Activated B cell treated with CpG ODN at 0.5 μM for 24 hours (primary cell): ENCODE data around the gene DBF4. TPM values are rescaled to one million over a fixed set of nuclear protein-coding genes. Genes with fewer than 3 reads are reported as not detected.

ENCODE experiments used
- ATAC-seq: fragments of 200-7000 bp; cut with Tn5 transposase; one replicate; pipeline ENCODE4 v1.10.0; 2021; ENCODE audit warnings: low read depth, mild to moderate bottlenecking, moderate library complexity
- CTCF ChIA-PET: fragments of 350-600 bp; sonication (Branson Sonifier 250); formaldehyde crosslinking; loops from one replicate; lab custom pipeline; 2021; ENCODE audit warnings: antibody characterized with exemption; lab: Charles Lee
- POLR2A ChIA-PET: fragments of 350-600 bp; sonication (Branson Sonifier 250); formaldehyde crosslinking; loops from one replicate; lab custom pipeline; 2021; ENCODE audit warnings: antibody characterized with exemption; lab: Charles Lee
- DNase-seq: peaks from one replicate; pipeline ENCODE4 v3.0.0; 2022
- H3K27ac Mint-ChIP-seq: one replicate; pipeline ENCODE4 v1.8.0; 2020; ENCODE audit warnings: mixed read lengths
- H3K27me3 Mint-ChIP-seq: one replicate; pipeline ENCODE4 v1.8.0; 2021; ENCODE audit warnings: mixed read lengths
- H3K36me3 Mint-ChIP-seq: one replicate; pipeline ENCODE4 v1.8.0; 2021; ENCODE audit warnings: low read depth, mixed read lengths
- H3K4me1 Mint-ChIP-seq: one replicate; pipeline ENCODE4 v1.8.0; 2021; ENCODE audit warnings: mixed read lengths
- H3K4me3 Mint-ChIP-seq: one replicate; pipeline ENCODE4 v1.8.0; 2020; ENCODE audit warnings: mild to moderate bottlenecking, mixed read lengths
- H3K9me3 Mint-ChIP-seq: one replicate; pipeline ENCODE4 v1.8.0; 2020; ENCODE audit warnings: mixed read lengths
- CTCF ChIP-seq: fragments of 200-600 bp; IDR thresholded peaks from one replicate; pipeline ENCODE4 v1.8.0; 2022; ENCODE audit warnings: antibody characterized with exemption, mild to moderate bottlenecking
- intact Hi-C: fragments of 100-400 bp; cut with micrococcal nuclease; formaldehyde crosslinking; loops from one replicate; pipeline ENCODE4 v1.15.1; 2024
- total RNA-seq: library from RNA; stranded (reverse); gene quantifications from 2 replicates; pipeline ENCODE4 v1.2.3, GENCODE V29; 2022

The DBF4 gene
- total RNA-seq, 1 donor from 2014 or later = 30.3 TPM

GRCh38 chr7:87926581-87927461 lies 50.5 kb downstream of the DBF4 start:
- intact Hi-C loops = no loop called here
- peak; percentile 84 for ATAC-seq
- no peak for DNase-seq
- H3K4me1 Mint-ChIP-seq = peaks cover 3% of the 10 kb centered on the region
- ChIA-PET CTCF (no interaction called here), POLR2A (interaction anchor here (1.0 kb wide), 1 partner anchor 50 kb away, joined by 3 read pairs; the partner anchor contains the start of genes DBF4 and SLC25A40)
- H3K36me3 Mint-ChIP-seq = no peaks in the 10 kb centered on the region
- H3K4me3 Mint-ChIP-seq = peak overlapping the region; percentile 5
- no peak for TF ChIP-seq CTCF
- H3K9me3 Mint-ChIP-seq = no peaks in the 10 kb centered on the region
- H3K27me3 Mint-ChIP-seq = peaks cover 5% of the 10 kb centered on the region
- no peak overlapping the region for H3K27ac Mint-ChIP-seq

GRCh38 chr7:87933605-87933952 lies 57.3 kb downstream of the DBF4 start:
- Mint-ChIP-seq H3K4me3 (peak overlapping the region; percentile 89), H3K36me3 (no peaks in the 10 kb centered on the region), H3K27me3 (peaks cover 14% of the 10 kb centered on the region), H3K27ac (no peak overlapping the region), H3K4me1 (peaks cover 14% of the 10 kb centered on the region), H3K9me3 (no peaks in the 10 kb centered on the region)
- no peak for TF ChIP-seq CTCF
- ChIA-PET CTCF (no interaction called here), POLR2A (interaction anchor here (0.5 kb wide), 1 partner anchor 210 kb away, joined by 3 read pairs; no protein-coding TSS in a partner anchor)
- intact Hi-C loops = no loop called here
- no peak for DNase-seq
- ATAC-seq = no peak

- intact Hi-C loops = loop anchor here (1.0 to 2.0 kb wide), 5 partner anchors 58 to 781 kb away; partner anchors contain the start of genes DBF4, DMTF1, RUNDC3B and SLC25A40
- TF ChIP-seq CTCF = no peak
- H3K27ac Mint-ChIP-seq = peak within 1 kb of the TSS; percentile 32
- CTCF ChIA-PET = no interaction called here
- H3K4me3 Mint-ChIP-seq = peak within 1 kb of the TSS; percentile 89
- ATAC-seq (peak; percentile 97), DNase-seq (peak; percentile 68)
- no peaks in the 10 kb centered on the region for H3K9me3 Mint-ChIP-seq
- H3K4me1 Mint-ChIP-seq = peaks cover 14% of the 10 kb centered on the region
- H3K27me3 Mint-ChIP-seq = peaks cover 11% of the 10 kb centered on the region
- H3K36me3 Mint-ChIP-seq = no peaks in the 10 kb centered on the region
- POLR2A ChIA-PET = interaction anchor here (0.5 to 0.9 kb wide), 2 partner anchors 9 to 211 kb away, joined by 3 read pairs; no protein-coding TSS in a partner anchor
Observed at GRCh38 chr7:87933953-87934698, 57.8 kb downstream of the DBF4 start, which contains the start of gene ADAM22. Gene ADAM22 (plus strand): TSS chr7:87934251. CDS start chr7:87934466, 215 bp downstream.

- ChIA-PET CTCF (no interaction called here), POLR2A (interaction anchor here (0.9 kb wide), 1 partner anchor 10 kb away, joined by 3 read pairs; no protein-coding TSS in a partner anchor)
- Mint-ChIP-seq H3K9me3 (no peaks in the 10 kb centered on the region), H3K27me3 (peaks cover 9% of the 10 kb centered on the region), H3K4me3 (peak overlapping the region; percentile 89), H3K4me1 (peaks cover 14% of the 10 kb centered on the region), H3K27ac (peak overlapping the region; percentile 32), H3K36me3 (no peaks in the 10 kb centered on the region)
- TF ChIP-seq CTCF = no peak
- ATAC-seq (no peak), DNase-seq (peak; percentile 19)
- intact Hi-C loops = loop anchor here (1.0 to 2.0 kb wide), 6 partner anchors 59 to 782 kb away; partner anchors contain the start of genes CROT, DBF4, DMTF1 and RUNDC3B
Observed at GRCh38 chr7:87934699-87935383, 58.5 kb downstream of the DBF4 start.
